BLaER1 (cell line): ENCODE data around the gene IL1RAPL1.

ENCODE experiments used
- H3K27ac ChIP-seq: shearing (Covaris generic); formaldehyde crosslinking; 2 replicates; pipeline ENCODE4 v1.8.1; 2022
- H3K27me3 ChIP-seq: shearing (Covaris generic); formaldehyde crosslinking; 2 replicates; pipeline ENCODE4 v1.8.1; 2022
- H3K36me3 ChIP-seq: shearing (Covaris generic); formaldehyde crosslinking; 2 replicates; pipeline ENCODE4 v1.8.1; 2022
- H3K4me1 ChIP-seq: shearing (Covaris generic); formaldehyde crosslinking; 2 replicates; pipeline ENCODE4 v1.8.1; 2022
- H3K4me2 ChIP-seq: shearing (Covaris generic); formaldehyde crosslinking; 2 replicates; pipeline ENCODE4 v1.8.1; 2022
- H3K4me3 ChIP-seq: shearing (Covaris generic); formaldehyde crosslinking; 2 replicates; pipeline ENCODE4 v1.8.1; 2022
- H3K9ac ChIP-seq: shearing (Covaris generic); formaldehyde crosslinking; 2 replicates; pipeline ENCODE4 v1.8.1; 2022
- H3K9me3 ChIP-seq: shearing (Covaris generic); formaldehyde crosslinking; 2 replicates; pipeline ENCODE4 v1.8.1; 2022
- H4K20me1 ChIP-seq: shearing (Covaris generic); formaldehyde crosslinking; 2 replicates; pipeline ENCODE4 v1.8.1; 2022
- Cebpa-rat ChIP-seq: shearing (Covaris generic); IDR thresholded peaks from 2 replicates; pipeline ENCODE4 v1.8.1; 2022

Gene IL1RAPL1

GRCh38 chrX:28625223-28625622 lies 38.0 kb downstream of the IL1RAPL1 start:
- Histone ChIP-seq H3K27ac (no peak overlapping the region), H3K4me3 (no peak overlapping the region), H3K4me2 (no peak overlapping the region), H3K9ac (no peak overlapping the region), H4K20me1 (no peaks in the 10 kb centered on the region), H3K36me3 (no peaks in the 10 kb centered on the region), H3K27me3 (no peaks in the 10 kb centered on the region), H3K9me3 (no peaks in the 10 kb centered on the region), H3K4me1 (peaks cover 9% of the 10 kb centered on the region; the same call in 1 of the 2 replicates)
- TF ChIP-seq Cebpa-rat: no peak

GRCh38 chrX:28626515-28626914 lies 39.3 kb downstream of the IL1RAPL1 start:
- no peak for TF ChIP-seq Cebpa-rat
- no peaks in the 10 kb centered on the region for H3K27me3 ChIP-seq
- no peaks in the 10 kb centered on the region for H3K36me3 ChIP-seq
- peak overlapping the region; percentile 5; the same call in 1 of the 2 replicates for H3K4me2 ChIP-seq
- no peak overlapping the region for H3K27ac ChIP-seq
- H3K4me1 ChIP-seq: peaks cover 9% of the 10 kb centered on the region; the same call in 1 of the 2 replicates
- H3K4me3 ChIP-seq: no peak overlapping the region
- no peaks in the 10 kb centered on the region for H3K9me3 ChIP-seq
- no peaks in the 10 kb centered on the region for H4K20me1 ChIP-seq
- H3K9ac ChIP-seq: no peak overlapping the region

- Histone ChIP-seq H3K27me3 (no peaks in the 10 kb centered on the region), H4K20me1 (no peaks in the 10 kb centered on the region), H3K36me3 (no peaks in the 10 kb centered on the region), H3K4me3 (no peak overlapping the region), H3K9me3 (no peaks in the 10 kb centered on the region), H3K4me2 (no peak overlapping the region), H3K9ac (no peak overlapping the region), H3K4me1 (peaks cover 9% of the 10 kb centered on the region; the same call in 1 of the 2 replicates), H3K27ac (no peak overlapping the region)
- TF ChIP-seq Cebpa-rat: no peak
These were observed 40.9 kb downstream of the IL1RAPL1 start for GRCh38 chrX:28628120-28628519.

- Histone ChIP-seq H3K27ac (no peak overlapping the region), H3K4me3 (no peak overlapping the region), H3K36me3 (no peaks in the 10 kb centered on the region), H3K9ac (no peak overlapping the region), H3K4me1 (no peaks in the 10 kb centered on the region), H3K9me3 (no peaks in the 10 kb centered on the region), H3K27me3 (no peaks in the 10 kb centered on the region), H4K20me1 (no peaks in the 10 kb centered on the region), H3K4me2 (no peak overlapping the region)
- TF ChIP-seq Cebpa-rat: no peak
These were observed 51.5 kb downstream of the IL1RAPL1 start for GRCh38 chrX:28638775-28639174.

GRCh38 chrX:28639451-28639850 lies 52.2 kb downstream of the IL1RAPL1 start:
- H3K9me3 ChIP-seq: no peaks in the 10 kb centered on the region
- no peaks in the 10 kb centered on the region for H4K20me1 ChIP-seq
- no peak overlapping the region for H3K27ac ChIP-seq
- no peaks in the 10 kb centered on the region for H3K27me3 ChIP-seq
- no peak overlapping the region for H3K9ac ChIP-seq
- H3K36me3 ChIP-seq: no peaks in the 10 kb centered on the region
- no peak overlapping the region for H3K4me3 ChIP-seq
- no peaks in the 10 kb centered on the region for H3K4me1 ChIP-seq
- TF ChIP-seq Cebpa-rat: no peak
- H3K4me2 ChIP-seq: no peak overlapping the region

GRCh38 chrX:28649541-28649940 lies 62.3 kb downstream of the IL1RAPL1 start:
- Histone ChIP-seq H3K36me3 (no peaks in the 10 kb centered on the region), H3K4me1 (no peaks in the 10 kb centered on the region), H3K4me2 (no peak overlapping the region), H3K9me3 (0 out of 2 replicates have a peak, but pooled peaks cover 6% of the 10 kb centered on the region), H3K4me3 (no peak overlapping the region), H4K20me1 (no peaks in the 10 kb centered on the region), H3K27me3 (no peaks in the 10 kb centered on the region), H3K27ac (no peak overlapping the region), H3K9ac (no peak overlapping the region)
- TF ChIP-seq Cebpa-rat: no peak

- H3K4me3 ChIP-seq: no peak overlapping the region
- H3K9me3 ChIP-seq: 0 out of 2 replicates have a peak, but pooled peaks cover 6% of the 10 kb centered on the region
- no peak overlapping the region for H3K27ac ChIP-seq
- no peak overlapping the region for H3K4me2 ChIP-seq
- no peak for TF ChIP-seq Cebpa-rat
- no peaks in the 10 kb centered on the region for H3K36me3 ChIP-seq
- H4K20me1 ChIP-seq: no peaks in the 10 kb centered on the region
- H3K27me3 ChIP-seq: no peaks in the 10 kb centered on the region
- H3K4me1 ChIP-seq: no peaks in the 10 kb centered on the region
- no peak overlapping the region for H3K9ac ChIP-seq
These were observed 63.9 kb downstream of the IL1RAPL1 start for GRCh38 chrX:28651186-28651585.

GRCh38 chrX:28659269-28659668 lies 72.0 kb downstream of the IL1RAPL1 start:
- H3K27me3 ChIP-seq: no peaks in the 10 kb centered on the region
- H3K36me3 ChIP-seq: no peaks in the 10 kb centered on the region
- H3K4me1 ChIP-seq: no peaks in the 10 kb centered on the region
- no peaks in the 10 kb centered on the region for H4K20me1 ChIP-seq
- no peak overlapping the region for H3K4me2 ChIP-seq
- TF ChIP-seq Cebpa-rat: no peak
- H3K9me3 ChIP-seq: no peaks in the 10 kb centered on the region
- no peak overlapping the region for H3K4me3 ChIP-seq
- H3K27ac ChIP-seq: no peak overlapping the region
- H3K9ac ChIP-seq: no peak overlapping the region

- Histone ChIP-seq H3K4me3 (no peak overlapping the region), H3K27me3 (no peaks in the 10 kb centered on the region), H3K36me3 (no peaks in the 10 kb centered on the region), H4K20me1 (no peaks in the 10 kb centered on the region), H3K4me1 (no peaks in the 10 kb centered on the region), H3K9me3 (no peaks in the 10 kb centered on the region), H3K27ac (no peak overlapping the region), H3K4me2 (no peak overlapping the region), H3K9ac (no peak overlapping the region)
- TF ChIP-seq Cebpa-rat: no peak
These were observed 78.5 kb downstream of the IL1RAPL1 start for GRCh38 chrX:28665778-28666177.

GRCh38 chrX:28668303-28668702 lies 81.1 kb downstream of the IL1RAPL1 start:
- Histone ChIP-seq H3K9me3 (no peaks in the 10 kb centered on the region), H3K4me3 (no peak overlapping the region), H3K27ac (no peak overlapping the region), H3K36me3 (no peaks in the 10 kb centered on the region), H4K20me1 (no peaks in the 10 kb centered on the region), H3K4me2 (no peak overlapping the region), H3K27me3 (no peaks in the 10 kb centered on the region), H3K9ac (no peak overlapping the region), H3K4me1 (no peaks in the 10 kb centered on the region)
- no peak for TF ChIP-seq Cebpa-rat

- H3K4me3 ChIP-seq: no peak overlapping the region
- no peaks in the 10 kb centered on the region for H4K20me1 ChIP-seq
- H3K4me1 ChIP-seq: no peaks in the 10 kb centered on the region
- no peaks in the 10 kb centered on the region for H3K9me3 ChIP-seq
- no peak overlapping the region for H3K4me2 ChIP-seq
- H3K36me3 ChIP-seq: no peaks in the 10 kb centered on the region
- no peak for TF ChIP-seq Cebpa-rat
- H3K27me3 ChIP-seq: no peaks in the 10 kb centered on the region
- H3K9ac ChIP-seq: no peak overlapping the region
- H3K27ac ChIP-seq: no peak overlapping the region
These were observed 81.7 kb downstream of the IL1RAPL1 start for GRCh38 chrX:28668957-28669356.
